ENCODE measurements around the gene ANAPC13.

The ANAPC13 gene

GRCh38 chr3:134449277-134449676 is 36.5 kb downstream of the ANAPC13 start:
- no peak for DNase-seq (ENCODE audit: low spot score)

GRCh38 chr3:134448664-134449063 is 37.1 kb downstream of the ANAPC13 start:
- DNase-seq (ENCODE audit: low spot score) = no peak

GRCh38 chr3:134447351-134447750 is 38.4 kb downstream of the ANAPC13 start:
- DNase-seq (ENCODE audit: low spot score) = no peak

GRCh38 chr3:134446800-134447199 is 39.0 kb downstream of the ANAPC13 start:
- DNase-seq (ENCODE audit: low spot score) = no peak

- no peak for DNase-seq (ENCODE audit: low spot score)
Measured at GRCh38 chr3:134445636-134446035, 40.1 kb downstream of the ANAPC13 start.

GRCh38 chr3:134445095-134445494 is 40.7 kb downstream of the ANAPC13 start:
- DNase-seq (ENCODE audit: low spot score) = no peak

GRCh38 chr3:134441821-134442220 is 44.0 kb downstream of the ANAPC13 start:
- no peak for DNase-seq (ENCODE audit: low spot score)

GRCh38 chr3:134441321-134441720 is 44.5 kb downstream of the ANAPC13 start:
- DNase-seq (ENCODE audit: low spot score) = no peak

GRCh38 chr3:134437211-134437752 is 48.5 kb downstream of the ANAPC13 start:
- DNase-seq (ENCODE audit: low spot score) = no peak

- no peak for DNase-seq (ENCODE audit: low spot score)
Measured at GRCh38 chr3:134432236-134432635, 53.5 kb downstream of the ANAPC13 start.

GRCh38 chr3:134430950-134431445 is 54.8 kb downstream of the ANAPC13 start:
- no peak for DNase-seq (ENCODE audit: low spot score)

GRCh38 chr3:134430174-134430573 is 55.6 kb downstream of the ANAPC13 start:
- DNase-seq (ENCODE audit: low spot score) = no peak

- no peak for DNase-seq (ENCODE audit: low spot score)
Measured at GRCh38 chr3:134428401-134428800, 57.4 kb downstream of the ANAPC13 start.

All from activated CD4-positive, alpha-beta T cell treated with anti-CD3 and anti-CD28 coated beads, Interleukin-2, Interleukin-4, amounts not matched to agents 100 ng/mL and 50 ng/mL, durations not matched to agents 16 hours and 8 hours (primary cell).